GM12878 (cell line): ENCODE measurements around the gene NUMA1. TPM values are rescaled to one million over a fixed set of nuclear protein-coding genes. Genes with fewer than 3 reads are reported as not detected.

Experiments used
- BACH1 ChIP-seq: fragments of 450-650 bp; IDR thresholded peaks from 2 replicates; pipeline ENCODE4 v1.6.1; 2017; ENCODE audit warnings: mild to moderate bottlenecking, borderline replicate concordance
- BCL11A ChIP-seq: IDR thresholded peaks from 2 replicates; pipeline ENCODE4 v1.6.1; 2011; ENCODE audit warnings: low read depth, low read length
- BHLHE40 ChIP-seq, 2 experiments: fragments of 450-650 bp in 1 of 2; IDR thresholded peaks; 2 replicates each; pipeline ENCODE4 v1.6.1; 2011 to 2017; ENCODE audit warnings: low read depth in 2 of 2, borderline replicate concordance in 1 of 2, improper control_type of control experiment in 1 of 2, low read length in 1 of 2, mild to moderate bottlenecking in 1 of 2
- BRCA1 ChIP-seq: IDR thresholded peaks from 2 replicates; pipeline ENCODE4 v1.6.1; 2011; ENCODE audit warnings: low read depth, low read length, improper control_type of control experiment
- CREB1 ChIP-seq: IDR thresholded peaks from 2 replicates; pipeline ENCODE4 v1.6.1; 2012; ENCODE audit warnings: low read depth, mild to moderate bottlenecking, inconsistent platforms
- CREM ChIP-seq: IDR thresholded peaks from 2 replicates; pipeline ENCODE4 v1.6.1; 2014; ENCODE audit warnings: antibody characterized with exemption, low read depth
- EP300 ChIP-seq, 2 experiments: fragments of 150-350 bp in 1 of 2; IDR thresholded peaks; 2 replicates each; pipeline ENCODE4 v1.6.1; 2011 to 2012; ENCODE audit warnings: low read depth in 2 of 2, low read length in 2 of 2, borderline replicate concordance in 1 of 2, improper control_type of control experiment in 1 of 2, inconsistent platforms in 1 of 2; ENCODE audit not compliant: control insufficient read depth in 1 of 2
- MTA3 ChIP-seq: IDR thresholded peaks from 2 replicates; pipeline ENCODE4 v1.6.1; 2012; ENCODE audit warnings: low read length, inconsistent platforms, borderline replicate concordance
- PML ChIP-seq: IDR thresholded peaks from 2 replicates; pipeline ENCODE4 v1.6.1; 2012; ENCODE audit warnings: low read length, inconsistent platforms
- RCOR1 ChIP-seq: conservative IDR thresholded peaks from 2 replicates; pipeline ENCODE4 v1.6.1; 2012; ENCODE audit warnings: low read depth, low read length, improper control_type of control experiment
- TCF12 ChIP-seq: IDR thresholded peaks from 2 replicates; pipeline ENCODE4 v1.6.1; 2011; ENCODE audit warnings: low read depth, mild to moderate bottlenecking, low read length
- ZNF384 ChIP-seq: IDR thresholded peaks from 2 replicates; pipeline ENCODE4 v1.6.1; 2012; ENCODE audit warnings: low read depth, mild to moderate bottlenecking, low read length, improper control_type of control experiment, borderline replicate concordance
- polyA plus RNA-seq, 11 experiments: library from polyadenylated mRNA; depleted of rRNA in 4 of 11; unstranded in 6 of 11; stranded (reverse) in 5 of 11; fragments of >200 nt; fragmentation: Nextera tagmentation in 4 of 11; fragmentation: Illumina TruSeq in 1 of 11; extraction: Ambion mirVana in 4 of 11; extraction: Trizol in 1 of 11; gene quantifications; 1 replicate in 1 of 11; 2 replicates in 10 of 11; pipeline versions ENCODE4 v1.2.1 to v1.2.3, GENCODE V29; 2011 to 2016; ENCODE audit warnings: inconsistent platforms in 2 of 11, missing spikeins in 2 of 11, low read depth in 1 of 11
- total RNA-seq, 4 experiments: library from RNA; depleted of rRNA in 3 of 4; stranded (reverse); fragments of >200 nt in 3 of 4; fragmentation: Illumina TruSeq in 1 of 4; extraction: Trizol in 1 of 4; gene quantifications; 2 replicates each; pipeline versions ENCODE4 v1.2.1 to v1.2.3, GENCODE V29; 2013 to 2021
- TF ChIP-seq, protein P1 (sequence below): fragments of 450-650 bp; formaldehyde crosslinking; IDR thresholded peaks from 2 replicates; pipeline ENCODE4 v1.4.0; 2020; ENCODE audit warnings: mild to moderate bottlenecking, moderate library complexity

Gene NUMA1
- total and polyA plus RNA-seq, 10 of the 15 experiments (the other 5 are each of a cell fraction or from before 2014, with no cell fraction given): 5.5 to 111 (median 61.0) TPM

- TF ChIP-seq, protein P1, sequence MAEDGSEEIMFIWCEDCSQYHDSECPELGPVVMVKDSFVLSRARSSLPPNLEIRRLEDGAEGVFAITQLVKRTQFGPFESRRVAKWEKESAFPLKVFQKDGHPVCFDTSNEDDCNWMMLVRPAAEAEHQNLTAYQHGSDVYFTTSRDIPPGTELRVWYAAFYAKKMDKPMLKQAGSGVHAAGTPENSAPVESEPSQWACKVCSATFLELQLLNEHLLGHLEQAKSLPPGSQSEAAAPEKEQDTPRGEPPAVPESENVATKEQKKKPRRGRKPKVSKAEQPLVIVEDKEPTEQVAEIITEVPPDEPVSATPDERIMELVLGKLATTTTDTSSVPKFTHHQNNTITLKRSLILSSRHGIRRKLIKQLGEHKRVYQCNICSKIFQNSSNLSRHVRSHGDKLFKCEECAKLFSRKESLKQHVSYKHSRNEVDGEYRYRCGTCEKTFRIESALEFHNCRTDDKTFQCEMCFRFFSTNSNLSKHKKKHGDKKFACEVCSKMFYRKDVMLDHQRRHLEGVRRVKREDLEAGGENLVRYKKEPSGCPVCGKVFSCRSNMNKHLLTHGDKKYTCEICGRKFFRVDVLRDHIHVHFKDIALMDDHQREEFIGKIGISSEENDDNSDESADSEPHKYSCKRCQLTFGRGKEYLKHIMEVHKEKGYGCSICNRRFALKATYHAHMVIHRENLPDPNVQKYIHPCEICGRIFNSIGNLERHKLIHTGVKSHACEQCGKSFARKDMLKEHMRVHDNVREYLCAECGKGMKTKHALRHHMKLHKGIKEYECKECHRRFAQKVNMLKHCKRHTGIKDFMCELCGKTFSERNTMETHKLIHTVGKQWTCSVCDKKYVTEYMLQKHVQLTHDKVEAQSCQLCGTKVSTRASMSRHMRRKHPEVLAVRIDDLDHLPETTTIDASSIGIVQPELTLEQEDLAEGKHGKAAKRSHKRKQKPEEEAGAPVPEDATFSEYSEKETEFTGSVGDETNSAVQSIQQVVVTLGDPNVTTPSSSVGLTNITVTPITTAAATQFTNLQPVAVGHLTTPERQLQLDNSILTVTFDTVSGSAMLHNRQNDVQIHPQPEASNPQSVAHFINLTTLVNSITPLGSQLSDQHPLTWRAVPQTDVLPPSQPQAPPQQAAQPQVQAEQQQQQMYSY: no peak
- TF ChIP-seq CREB1: 0 out of 2 replicates have a peak, but pooled peaks have one; percentile 25
- TF ChIP-seq BHLHE40 (IDR thresholded peaks at IDR 0.05; ENCODE audit: borderline replicate concordance in 1 of 2, low read depth in 2 of 2, low read length in 1 of 2): 0 out of 4 replicates have a peak, but pooled peaks of 1 of the 2 experiments have one; percentile 30
- TF ChIP-seq RCOR1: no peak
- peak in 1 of 2 experiments; percentile 55; a peak in 1 of 4 replicates for TF ChIP-seq EP300 (IDR thresholded peaks at IDR 0.05; ENCODE audit: borderline replicate concordance in 1 of 2, control insufficient read depth in 1 of 2, low read depth in 2 of 2, low read length in 2 of 2)
- 0 out of 2 replicates have a peak, but pooled peaks have one; percentile 11 for TF ChIP-seq MTA3
- 0 out of 2 replicates have a peak, but pooled peaks have one; percentile 14 for TF ChIP-seq BCL11A
- 0 out of 2 replicates have a peak, but pooled peaks have one; percentile 40 for TF ChIP-seq PML
- TF ChIP-seq ZNF384: no peak
- TF ChIP-seq BRCA1: no peak
- TF ChIP-seq TCF12: no peak
- 0 out of 2 replicates have a peak, but pooled peaks have one; percentile 13 for TF ChIP-seq CREM
- no peak for TF ChIP-seq BACH1
These were observed 88.1 kb downstream of the NUMA1 start (continued) for GRCh38 chr11:71992136-71992730.
